GM20000 (cell line): ENCODE results near the gene CCDC142.
"Not testable (repeated sequence)": the region's sequence is repeated elsewhere in the genome, so short reads cannot be mapped to it uniquely, and the experiment has no call there.

ENCODE experiments used
- DNase-seq: peaks from one replicate; pipeline ENCODE4 v3.0.0; 2012; ENCODE audit warnings: low spot score
- TF ChIP-seq, protein P1 (sequence below): IDR thresholded peaks from 2 replicates; pipeline ENCODE4 v1.5.1; 2012; ENCODE audit warnings: mild to moderate bottlenecking, control low read depth; ENCODE audit errors: extremely low read depth, missing control alignments

The CCDC142 gene

DNA sequence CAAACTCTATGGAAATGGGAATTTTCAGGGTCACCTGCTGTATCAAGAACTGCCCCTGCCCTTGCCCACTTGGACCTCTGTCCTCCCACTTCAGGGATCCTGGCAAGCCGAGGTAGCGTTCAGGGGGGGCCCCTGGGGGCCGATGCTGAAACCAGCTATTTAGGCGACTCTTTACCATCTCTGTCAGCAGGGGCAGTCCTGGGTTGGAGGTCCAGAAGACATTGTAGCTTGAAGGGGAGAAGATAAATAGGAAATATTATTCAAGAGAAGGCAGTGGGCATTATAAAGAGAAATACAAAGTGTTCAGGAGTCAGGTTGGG, 20.1 kb downstream of the CCDC142 start:
- no peak for DNase-seq

DNA sequence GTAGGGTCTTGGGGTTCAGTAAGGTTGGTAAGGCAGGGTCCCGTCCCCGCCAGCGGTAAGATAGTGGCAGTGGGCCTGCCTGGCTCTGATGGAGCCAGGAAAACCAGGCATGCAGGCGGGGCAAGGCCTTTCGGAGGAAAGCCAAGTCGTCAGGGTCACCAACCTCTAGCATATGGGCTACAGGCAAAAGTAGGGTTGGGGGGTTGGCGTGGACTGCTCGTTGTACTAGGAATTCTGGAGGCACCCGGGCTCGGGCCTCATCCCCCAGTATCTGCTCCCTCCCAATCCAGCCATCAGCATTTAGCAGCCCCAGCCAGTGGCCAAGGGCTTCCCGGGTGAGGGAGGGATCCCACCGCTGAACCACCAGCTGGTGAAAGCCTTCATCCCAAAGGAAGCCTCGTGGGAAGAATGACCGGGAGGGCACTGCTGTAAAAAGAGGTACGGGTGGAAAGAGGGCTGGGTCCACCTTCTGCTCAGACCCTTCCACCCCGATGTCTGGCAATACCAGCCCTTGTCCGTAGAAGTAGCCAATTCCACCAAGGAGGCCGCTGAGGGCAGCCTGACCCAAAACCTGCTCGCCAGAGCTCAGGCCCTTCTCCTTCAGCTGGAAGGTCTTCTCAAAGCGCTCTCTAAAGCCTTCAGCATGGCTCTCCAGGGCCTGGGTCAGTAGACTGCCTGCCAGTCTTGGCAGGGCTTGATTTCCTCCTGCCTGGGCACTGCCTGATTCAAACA, 20.6 kb downstream of the CCDC142 start:
- no peak for DNase-seq
- TF ChIP-seq, protein P1, sequence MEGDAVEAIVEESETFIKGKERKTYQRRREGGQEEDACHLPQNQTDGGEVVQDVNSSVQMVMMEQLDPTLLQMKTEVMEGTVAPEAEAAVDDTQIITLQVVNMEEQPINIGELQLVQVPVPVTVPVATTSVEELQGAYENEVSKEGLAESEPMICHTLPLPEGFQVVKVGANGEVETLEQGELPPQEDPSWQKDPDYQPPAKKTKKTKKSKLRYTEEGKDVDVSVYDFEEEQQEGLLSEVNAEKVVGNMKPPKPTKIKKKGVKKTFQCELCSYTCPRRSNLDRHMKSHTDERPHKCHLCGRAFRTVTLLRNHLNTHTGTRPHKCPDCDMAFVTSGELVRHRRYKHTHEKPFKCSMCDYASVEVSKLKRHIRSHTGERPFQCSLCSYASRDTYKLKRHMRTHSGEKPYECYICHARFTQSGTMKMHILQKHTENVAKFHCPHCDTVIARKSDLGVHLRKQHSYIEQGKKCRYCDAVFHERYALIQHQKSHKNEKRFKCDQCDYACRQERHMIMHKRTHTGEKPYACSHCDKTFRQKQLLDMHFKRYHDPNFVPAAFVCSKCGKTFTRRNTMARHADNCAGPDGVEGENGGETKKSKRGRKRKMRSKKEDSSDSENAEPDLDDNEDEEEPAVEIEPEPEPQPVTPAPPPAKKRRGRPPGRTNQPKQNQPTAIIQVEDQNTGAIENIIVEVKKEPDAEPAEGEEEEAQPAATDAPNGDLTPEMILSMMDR: no peak

More for the DNA sequence above, 20.1 kb downstream of the CCDC142 start:
- TF ChIP-seq, protein P1: no peak

DNA sequence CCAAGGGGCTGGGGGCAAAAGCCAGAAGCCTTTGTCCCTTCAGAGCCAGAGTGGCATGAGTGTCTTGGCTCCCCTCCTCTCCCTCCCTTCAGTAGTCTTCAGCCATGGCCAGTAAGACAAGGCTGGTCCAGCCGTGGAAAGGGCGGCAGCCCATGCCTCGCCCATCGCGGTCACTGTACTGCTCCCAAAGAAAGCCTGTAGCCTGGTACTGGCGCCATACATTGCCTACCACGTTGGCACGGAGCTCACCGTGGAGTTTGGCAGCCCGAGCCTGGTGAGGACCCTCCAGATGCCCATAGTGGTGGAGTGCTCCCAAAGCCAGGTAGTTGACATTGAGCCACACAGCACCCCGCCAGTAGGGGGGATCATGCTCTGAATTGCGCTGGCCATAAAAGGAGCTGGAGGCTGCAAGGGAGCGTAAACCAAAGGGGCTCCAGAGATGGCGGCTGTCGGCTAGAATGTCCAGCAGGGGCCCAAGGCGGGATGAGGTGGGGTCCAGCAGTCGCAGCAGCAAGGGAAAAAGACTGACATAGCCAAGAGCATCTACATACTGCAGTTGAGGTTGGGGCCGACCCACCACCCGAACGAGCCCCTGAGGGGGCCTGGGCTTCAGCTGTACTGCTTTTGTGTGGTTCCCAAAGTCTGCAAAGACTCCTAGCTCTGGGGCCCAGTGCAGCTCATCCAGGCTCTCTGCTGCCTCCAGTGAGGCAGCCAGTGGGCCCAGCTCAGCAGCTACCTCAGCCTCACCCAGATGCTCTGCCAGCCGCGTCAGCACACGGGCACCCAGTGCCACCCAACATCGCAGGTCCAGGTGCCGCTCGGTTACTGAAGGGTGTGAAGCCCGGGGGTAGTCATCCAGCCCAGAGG, 21.4 kb downstream of the CCDC142 start:
- TF ChIP-seq, protein P1: no peak
- DNase-seq: no peak

DNA sequence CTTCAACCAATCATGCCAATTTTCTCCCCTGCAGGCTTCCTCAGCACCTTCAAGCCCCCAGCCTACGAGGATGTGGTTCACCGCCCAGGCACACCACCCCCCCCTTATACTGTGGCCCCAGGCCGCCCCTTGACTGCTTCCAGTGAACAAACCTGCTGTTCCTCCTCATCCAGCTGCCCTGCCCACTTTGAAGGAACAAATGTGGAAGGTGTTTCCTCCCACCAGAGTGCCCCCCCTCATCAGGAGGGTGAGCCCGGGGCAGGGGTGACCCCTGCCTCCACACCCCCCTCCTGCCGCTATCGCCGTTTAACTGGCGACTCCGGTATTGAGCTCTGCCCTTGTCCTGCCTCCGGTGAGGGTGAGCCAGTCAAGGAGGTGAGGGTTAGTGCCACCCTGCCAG, 22.6 kb downstream of the CCDC142 start:
- not testable (repeated sequence) for DNase-seq

DNA sequence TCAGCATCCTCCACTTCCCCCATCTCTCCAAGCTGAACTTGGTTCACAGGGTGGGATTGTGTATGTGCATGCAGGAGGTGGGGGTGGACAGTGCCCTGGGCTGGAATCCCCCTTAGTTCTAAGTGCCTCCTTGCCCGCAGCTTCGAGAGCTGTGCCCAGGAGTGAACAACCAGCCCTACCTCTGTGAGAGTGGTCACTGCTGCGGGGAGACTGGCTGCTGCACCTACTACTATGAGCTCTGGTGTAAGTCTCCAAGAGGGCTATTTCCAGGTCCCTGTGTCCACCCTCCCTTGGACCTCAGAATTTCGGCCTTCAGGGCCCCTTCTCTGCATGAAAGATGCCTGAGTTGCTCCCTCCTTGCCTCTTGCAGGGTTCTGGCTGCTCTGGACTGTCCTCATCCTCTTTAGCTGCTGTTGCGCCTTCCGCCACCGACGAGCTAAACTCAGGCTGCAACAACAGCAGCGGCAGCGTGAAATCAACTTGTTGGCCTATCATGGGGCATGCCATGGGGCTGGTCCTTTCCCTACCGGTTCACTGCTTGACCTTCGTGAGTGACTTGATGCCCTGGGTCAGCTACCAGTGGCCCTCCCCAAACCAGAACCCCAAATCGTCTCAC, 23.2 kb downstream of the CCDC142 start:
- not testable (repeated sequence) for DNase-seq

DNA sequence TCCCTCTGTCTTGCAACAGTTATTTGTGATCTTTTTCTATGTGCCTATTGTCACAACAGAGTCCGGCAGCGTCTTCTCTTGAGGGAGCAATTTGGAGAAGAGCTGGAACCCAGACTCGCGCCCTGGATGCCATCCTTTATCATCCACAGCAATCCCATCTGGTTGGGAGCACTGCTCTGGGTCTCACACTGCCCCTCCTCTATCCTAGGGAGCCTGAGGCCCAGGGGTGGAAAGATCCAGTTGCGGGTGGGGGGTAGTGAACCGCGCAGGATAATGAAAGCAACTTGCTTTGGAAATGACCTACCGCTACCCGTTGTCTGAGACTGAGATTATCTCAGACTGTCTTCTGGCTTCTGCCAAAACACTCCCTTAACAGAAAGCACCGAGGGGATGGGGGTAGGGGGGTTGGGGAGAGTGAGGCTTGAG, 23.8 kb downstream of the CCDC142 start:
- TF ChIP-seq, protein P1: no peak
- DNase-seq: no peak

DNA sequence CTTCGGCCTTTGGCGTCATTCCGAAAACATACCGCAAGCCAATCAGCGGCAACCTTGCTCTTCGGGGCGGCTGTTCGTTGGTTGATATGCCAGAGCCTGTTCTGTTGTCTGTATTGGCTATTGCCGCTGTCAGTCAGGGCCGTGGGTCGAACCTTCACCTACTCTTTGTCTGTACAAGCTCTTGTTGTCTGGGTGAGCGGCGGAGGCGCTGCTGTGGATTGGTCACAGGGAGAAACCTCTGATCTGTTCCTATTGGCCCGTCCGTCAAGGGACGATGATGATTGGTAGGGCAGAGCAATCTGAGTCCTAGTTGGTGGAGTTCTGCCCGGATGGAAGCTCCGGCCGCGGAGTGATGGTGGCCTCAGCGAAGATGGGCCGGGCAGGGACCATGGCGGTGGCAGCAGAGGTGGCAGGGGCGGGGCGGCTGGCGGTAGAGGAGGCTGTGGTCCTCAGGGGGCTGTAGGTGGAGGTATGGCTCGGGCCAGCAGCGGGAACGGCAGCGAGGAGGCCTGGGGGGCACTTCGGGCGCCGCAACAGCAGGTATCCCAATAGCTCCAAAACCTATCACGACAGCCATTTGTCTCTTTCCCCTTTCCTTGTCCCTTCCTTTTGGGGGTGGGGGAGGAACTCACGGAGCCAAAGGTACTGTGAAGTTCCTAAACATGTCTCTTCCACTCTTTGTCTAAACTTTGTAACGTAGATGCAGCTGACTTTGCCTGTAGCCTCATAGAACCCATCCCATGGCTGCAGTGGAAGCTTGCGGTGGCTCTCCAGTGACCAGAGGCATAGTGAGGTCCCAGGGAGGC, 24.5 kb downstream of the CCDC142 start, which contains the start of gene WBP1:
Gene WBP1, plus strand, starts transcription at position 307 of the 806 bp plus-strand sequence. Its CDS starts 165 bp downstream, at position 472.
- DNase-seq: peak; percentile 97
- TF ChIP-seq, protein P1: no peak
